NK-92 (cell line): ENCODE data around the gene FAM184B.

ENCODE experiments used
- DNase-seq: peaks from one replicate; lab custom pipeline; 2025; ENCODE audit not compliant: unreplicated experiment; lab: John Stamatoyannopoulos, UW

Gene FAM184B

GRCh38 chr4:17584521-17585213 is 196.8 kb downstream of the FAM184B start:
- DNase-seq: no peak

- no peak for DNase-seq
Observed at GRCh38 chr4:17583941-17584340, 197.5 kb downstream of the FAM184B start.

GRCh38 chr4:17583276-17583675 is 198.1 kb downstream of the FAM184B start:
- DNase-seq: no peak

- no peak for DNase-seq
Observed at GRCh38 chr4:17580969-17581368, 200.5 kb downstream of the FAM184B start.
